ENCODE results near the gene CADPS2.

GRCh38 chr7:122710916-122711315 lies 175.3 kb downstream of the CADPS2 start:
- TF ChIP-seq CTCF (IDR thresholded peaks at IDR 0.05; ENCODE audit: insufficient read depth, low read length, poor library complexity, severe bottlenecking) (no peak), EZH2phosphoT487 (conservative IDR thresholded peaks at IDR 0.05; ENCODE audit: low read length) (no peak)
